HCT116 (cell line): ENCODE results near the gene SLC24A3. TPM values are rescaled to one million over a fixed set of nuclear protein-coding genes. Genes with fewer than 3 reads are reported as not detected.

Experiments used
- ATAC-seq: fragments of 200-7000 bp; cut with Tn5 transposase; 2 replicates; pipeline ENCODE4 v1.9.1; 2020; ENCODE audit warnings: mild to moderate bottlenecking, moderate library complexity
- BruUV-seq: library from RNA; stranded (reverse); fragments of 400-500 nt; replicated peaks from 2 replicates; lab custom pipeline; 2021; lab: Mats Ljungman, UMichigan
- CTCF ChIA-PET: fragments of 300-600 bp; sonication (Branson Sonifier 250); formaldehyde crosslinking; loops from one replicate; lab custom pipeline; 2021; ENCODE audit warnings: antibody characterized with exemption; lab: Charles Lee
- POLR2A ChIA-PET: fragments of 300-600, 350-600 bp; sonication (Branson Sonifier 250); formaldehyde crosslinking; loops from one replicate; lab custom pipeline; 2021; ENCODE audit warnings: antibody characterized with exemption; lab: Charles Lee
- RAD21 ChIA-PET, 2 experiments: fragments of 300-600 bp; sonication (Branson Sonifier 250); formaldehyde crosslinking; loops; one replicate each; lab custom pipeline; 2023; ENCODE audit warnings: low total read pairs in 2 of 2; ENCODE audit not compliant: uncharacterized antibody in 2 of 2, unreplicated experiment in 2 of 2, low non-redundant PET in 1 of 2; lab: Charles Lee
- DNase-seq: peaks from one replicate; pipeline ENCODE4 v3.0.0-alpha.2; 2010; ENCODE audit warnings: low read depth, low spot score
- H2AFZ ChIP-seq: fragments of 200-600 bp; shearing (Covaris generic), sonication (generic); 2 replicates; pipeline ENCODE4 v1.6.1; 2017; ENCODE audit warnings: low read depth, mixed run types, mixed read lengths, antibody characterized with exemption, low read length; ENCODE audit not compliant: poor library complexity, severe bottlenecking
- H3K27ac ChIP-seq: 2 replicates; pipeline ENCODE4 v1.5.1; 2012; ENCODE audit warnings: low read depth, low read length
- H3K27me3 ChIP-seq: fragments of 200-600 bp; sonication (generic); 2 replicates; pipeline ENCODE4 v1.6.1; 2016; ENCODE audit warnings: mixed run types, low read length, mixed read lengths; ENCODE audit not compliant: insufficient read depth
- H3K36me3 ChIP-seq, 2 experiments: fragments of 200-500 bp in 1 of 2; fragments of 200-600 bp in 1 of 2; sonication (Bioruptor generic) in 1 of 2; sonication (generic) in 1 of 2; 2 replicates each; pipeline versions ENCODE4 v1.5.1 to v1.6.1; 2014 to 2016; ENCODE audit warnings: low read length in 2 of 2, inconsistent platforms in 1 of 2, mixed read lengths in 1 of 2, mixed run types in 1 of 2; ENCODE audit not compliant: insufficient read depth in 2 of 2, control insufficient read depth in 1 of 2
- H3K4me1 ChIP-seq, 2 experiments: fragments of 200-600 bp in 1 of 2; sonication (generic) in 1 of 2; 2 replicates each; pipeline versions ENCODE4 v1.5.1 to v1.6.1; 2012 to 2017; ENCODE audit warnings: low read length in 2 of 2, inconsistent platforms in 1 of 2, mild to moderate bottlenecking in 1 of 2, mixed read lengths in 1 of 2, mixed run types in 1 of 2, moderate library complexity in 1 of 2; ENCODE audit not compliant: insufficient read depth in 2 of 2, control insufficient read depth in 1 of 2
- H3K4me2 ChIP-seq: fragments of 200-600 bp; sonication (generic); 2 replicates; pipeline ENCODE4 v1.6.1; 2017; ENCODE audit warnings: mixed run types, low read length, mixed read lengths
- H3K4me3 ChIP-seq, 2 experiments: fragments of 200-600 bp in 1 of 2; sonication (generic) in 1 of 2; replicated peaks in 1 of 2; 2 replicates each; pipeline ENCODE4 v1.5.1; 2011 to 2016; ENCODE audit warnings: low read length in 2 of 2, control low read depth in 1 of 2, low read depth in 1 of 2, mild to moderate bottlenecking in 1 of 2, mixed read lengths in 1 of 2, mixed run types in 1 of 2
- H3K79me2 ChIP-seq: fragments of 200-600 bp; sonication (generic); 2 replicates; pipeline ENCODE4 v1.6.1; 2017; ENCODE audit warnings: mild to moderate bottlenecking, mixed run types, low read length, moderate library complexity, mixed read lengths; ENCODE audit not compliant: insufficient read depth
- H3K9ac ChIP-seq: fragments of 200-600 bp; sonication (generic); 2 replicates; pipeline ENCODE4 v1.6.1; 2016; ENCODE audit warnings: low read length, mixed read lengths
- H3K9me2 ChIP-seq: fragments of 200-600 bp; sonication (generic), shearing (Covaris generic); 2 replicates; pipeline ENCODE4 v1.6.1; 2017; ENCODE audit warnings: mixed run types, mild to moderate bottlenecking, moderate library complexity; ENCODE audit not compliant: insufficient read depth
- H3K9me3 ChIP-seq, 2 experiments: fragments of 200-500 bp in 1 of 2; fragments of 200-600 bp in 1 of 2; sonication (Bioruptor generic) in 1 of 2; sonication (generic) in 1 of 2; 2 replicates each; pipeline ENCODE4 v1.6.1; 2014 to 2017; ENCODE audit warnings: low read length in 2 of 2, mixed read lengths in 2 of 2, inconsistent platforms in 1 of 2, low read depth in 1 of 2, mild to moderate bottlenecking in 1 of 2, mixed run types in 1 of 2, moderate library complexity in 1 of 2; ENCODE audit not compliant: control insufficient read depth in 1 of 2, insufficient read depth in 1 of 2
- H4K20me1 ChIP-seq: fragments of 200-600 bp; sonication (generic), shearing (Covaris generic); 2 replicates; pipeline ENCODE4 v1.6.1; 2017; ENCODE audit warnings: mixed run types, mild to moderate bottlenecking, moderate library complexity; ENCODE audit not compliant: insufficient read depth
- CTCF ChIP-seq, 3 experiments: fragments of 200-600 bp in 1 of 3; sonication (generic) in 1 of 3; IDR thresholded peaks in 2 of 3; conservative IDR thresholded peaks in 1 of 3; 2 replicates each; pipeline ENCODE4 v1.5.1; 2012 to 2017; ENCODE audit warnings: low read depth in 2 of 3, low read length in 2 of 3, antibody characterized with exemption in 1 of 3, borderline replicate concordance in 1 of 3, control low read depth in 1 of 3, mild to moderate bottlenecking in 1 of 3, mixed read lengths in 1 of 3, mixed run types in 1 of 3, moderate library complexity in 1 of 3; ENCODE audit not compliant: insufficient read depth in 1 of 3
- ELF1 ChIP-seq: IDR thresholded peaks from 2 replicates; pipeline ENCODE4 v1.6.1; 2012; ENCODE audit warnings: low read depth, borderline replicate concordance
- EZH2phosphoT487 ChIP-seq: fragments of 200-600 bp; IDR thresholded peaks from 2 replicates; pipeline ENCODE4 v1.6.1; 2018; ENCODE audit warnings: antibody characterized with exemption, borderline replicate concordance
- SIN3A ChIP-seq: IDR thresholded peaks from 2 replicates; pipeline ENCODE4 v1.6.1; 2012; ENCODE audit warnings: low read depth
- TCF7L2 ChIP-seq: IDR thresholded peaks from 2 replicates; pipeline ENCODE4 v1.7.0; 2011; ENCODE audit warnings: borderline replicate concordance, inconsistent platforms; ENCODE audit not compliant: insufficient read depth, insufficient read length; ENCODE audit errors: extremely low read depth
- ZBTB33 ChIP-seq: IDR thresholded peaks from 2 replicates; pipeline ENCODE4 v1.6.1; 2011; ENCODE audit warnings: mild to moderate bottlenecking, low read length, moderate library complexity; ENCODE audit not compliant: insufficient replicate concordance; ENCODE audit errors: extremely low read depth
- ZFX ChIP-seq: fragments of 450-650 bp; IDR thresholded peaks from 2 replicates; pipeline ENCODE4 v1.6.1; 2017
- ZNF274 ChIP-seq: fragments of 200-500 bp; sonication (Bioruptor generic); IDR thresholded peaks from 2 replicates; pipeline ENCODE4 v1.6.1; 2014; ENCODE audit warnings: mild to moderate bottlenecking, low read depth, low read length, inconsistent platforms
- intact Hi-C: fragments of 100-400 bp; cut with micrococcal nuclease; formaldehyde crosslinking; loops from 2 replicates; pipeline ENCODE4 v1.10.0; 2022
- total RNA-seq: library from RNA; stranded (reverse); gene quantifications from one replicate; pipeline ENCODE4 v1.2.1, GENCODE V29; 2021; ENCODE audit not compliant: unreplicated experiment

SLC24A3 gene
- total RNA-seq, 1 experiment from 2014 or later, result not detected

- DNase-seq (no peak), ATAC-seq (no peak)
- Histone ChIP-seq H3K27ac (no peak overlapping the region), H3K4me3 (no peak overlapping the region), H3K9me2 (no peaks in the 10 kb centered on the region), H3K27me3 (no peaks in the 10 kb centered on the region), H3K9ac (no peak overlapping the region), H3K36me3 (no peaks in the 10 kb centered on the region), H3K9me3 (no peaks in the 10 kb centered on the region), H2AFZ (no peak overlapping the region), H3K4me2 (no peak overlapping the region), H4K20me1 (no peaks in the 10 kb centered on the region), H3K79me2 (no peaks in the 10 kb centered on the region), H3K4me1 (peaks cover 4 to 17% of the 10 kb centered on the region in 2 experiments)
- BruUV-seq, result no TSS peak
- ChIA-PET RAD21 (no interaction called here), POLR2A (no interaction called here), CTCF (no interaction called here)
- intact Hi-C loops, result no loop called here
- TF ChIP-seq ZNF274 (no peak), CTCF (IDR thresholded peaks at IDR 0.05 in 2 of 3, conservative IDR thresholded peaks at IDR 0.05 in 1 of 3; ENCODE audit: borderline replicate concordance in 1 of 3, insufficient read depth in 1 of 3, low read depth in 2 of 3, low read length in 2 of 3) (no peak), ZFX (no peak), ZBTB33 (no peak), SIN3A (no peak), ELF1 (no peak), EZH2phosphoT487 (no peak), TCF7L2 (no peak)
Observed at GRCh38 chr20:19761841-19762240, 549.4 kb downstream of the SLC24A3 start.
